ENCODE measurements around the gene SACM1L. TPM values are rescaled to one million over a fixed set of nuclear protein-coding genes. Genes with fewer than 3 reads are reported as not detected.

SACM1L gene
- total and polyA plus RNA-seq, 2 of the 8 experiments (the other 6 are each of a cell fraction or from before 2014, with no cell fraction given), result 20.1 to 61.0 TPM

GRCh38 chr3:45792516-45793172, 103.4 kb downstream of the SACM1L start:
- CTCF ChIA-PET (ENCODE audit: partially characterized antibody), result interaction anchor here (0.6 to 1.5 kb wide), 2 partner anchors 196 to 756 kb away, joined by 3 read pairs; no protein-coding TSS in a partner anchor

More at GRCh38 chr3:45792516-45793172, 103.4 kb downstream of the SACM1L start:
- Histone ChIP-seq H4K20me1 (replicated peaks in 1 of 2; ENCODE audit: control insufficient read depth in 1 of 2, insufficient read depth in 2 of 2, low read length in 2 of 2) (peaks cover 0 to 2% of the 10 kb centered on the region in 2 experiments), H2BK12ac (ENCODE audit: low read depth, low read length) (no peak overlapping the region), H3K27me3 (replicated peaks in 1 of 4; ENCODE audit: control insufficient read depth in 3 of 4, extremely low read depth in 1 of 4, insufficient read depth in 3 of 4, low read length in 3 of 4) (peaks cover 22 to 40% (median 35%) of the 10 kb centered on the region in 4 experiments), H3K23me2 (ENCODE audit: low read depth, low read length) (peaks cover 2% of the 10 kb centered on the region; the same call in 1 of the 2 replicates), H2BK20ac (ENCODE audit: low read length) (no peak overlapping the region), H2BK5ac (ENCODE audit: low read depth, low read length) (no peak overlapping the region), H3K4ac (replicated peaks; ENCODE audit: insufficient read length, low read depth, low read length) (no peak overlapping the region), H3K27ac (ENCODE audit: low read depth, low read length) (no peak overlapping the region), H2BK120ac (replicated peaks; ENCODE audit: low read depth, low read length) (no peak overlapping the region), H2BK15ac (ENCODE audit: low read length) (no peak overlapping the region), H3K36me3 (ENCODE audit: control insufficient read depth in 2 of 4, insufficient read depth in 4 of 4, low read length in 3 of 4) (no peaks in the 10 kb centered on the region), H4K8ac (ENCODE audit: extremely low read depth, insufficient read depth, low read length) (no peak overlapping the region), H3K4me3 (ENCODE audit: extremely low read depth in 1 of 4, insufficient read depth in 2 of 4, low read depth in 3 of 4, low read length in 4 of 4) (no peak overlapping the region), H3K4me2 (ENCODE audit: insufficient read depth in 1 of 2, low read depth in 2 of 2, low read length in 2 of 2) (no peak overlapping the region), H3K23ac (ENCODE audit: insufficient read length) (no peak overlapping the region), H3K9me3 (ENCODE audit: insufficient read depth in 2 of 2, low read depth in 1 of 2, low read length in 1 of 2) (0 out of 4 replicates have a peak, but pooled peaks cover 0 to 3% of the 10 kb centered on the region in 2 experiments), H4K91ac (replicated peaks; ENCODE audit: insufficient read length, low read length) (no peak overlapping the region), H3K9ac (replicated peaks in 1 of 4; ENCODE audit: extremely low read depth in 1 of 4, low read depth in 3 of 4, low read length in 3 of 4) (no peak overlapping the region), H2AFZ (ENCODE audit: low read length) (no peak overlapping the region), H2AK5ac (ENCODE audit: low read depth, low read length) (no peak overlapping the region), H3K79me1 (ENCODE audit: low read depth, low read length) (no peaks in the 10 kb centered on the region), H3K14ac (ENCODE audit: insufficient read length) (no peak overlapping the region), H4K5ac (ENCODE audit: insufficient read length, low read depth, low read length) (no peak overlapping the region), H3K56ac (replicated peaks; ENCODE audit: insufficient read length, low read depth, low read length) (no peak overlapping the region), H3K79me2 (ENCODE audit: control insufficient read depth in 1 of 2, insufficient read depth in 2 of 2, low read length in 2 of 2) (no peaks in the 10 kb centered on the region), H3K4me1 (replicated peaks in 1 of 4; ENCODE audit: control insufficient read depth in 3 of 4, insufficient read depth in 4 of 4, low read length in 3 of 4) (peaks cover 0 to 3% (median 0%) of the 10 kb centered on the region in 4 experiments; a peak in 2 of 7 replicates), H3K18ac (ENCODE audit: extremely low read depth, low read length) (no peak overlapping the region)
- FAIRE-seq (no peak), DNase-seq (ENCODE audit: low read depth in 1 of 2, low spot score in 2 of 2) (no peak)
- POLR2A ChIA-PET (ENCODE audit: partially characterized antibody), result no interaction called here
- TF ChIP-seq SIN3A (conservative IDR thresholded peaks at IDR 0.05 in 1 of 2, IDR thresholded peaks at IDR 0.05 in 1 of 2; ENCODE audit: low read depth in 1 of 2, low read length in 2 of 2), result no peak
- TF ChIP-seq SP1 (IDR thresholded peaks at IDR 0.05; ENCODE audit: low read depth, low read length), result no peak
- no peak for TF ChIP-seq TAF1 (IDR thresholded peaks at IDR 0.05; ENCODE audit: low read depth, low read length)
- TF ChIP-seq EZH2 (IDR thresholded peaks at IDR 0.05; ENCODE audit: low read depth, low read length, severe bottlenecking), result no peak
- no peak for TF ChIP-seq SUZ12 (IDR thresholded peaks at IDR 0.05; ENCODE audit: low read length)
- no peak for TF ChIP-seq POLR2A (IDR thresholded peaks at IDR 0.05; ENCODE audit: control extremely low read depth in 1 of 2, low read depth in 2 of 2, low read length in 2 of 2)
- TF ChIP-seq HDAC6 (IDR thresholded peaks at IDR 0.05; ENCODE audit: low read depth, low read length), result no peak
- no peak for TF ChIP-seq TAF7 (optimal IDR thresholded peaks at IDR 0.05; ENCODE audit: borderline replicate concordance, low read depth, low read length)
- TF ChIP-seq SIRT6 (IDR thresholded peaks at IDR 0.05; ENCODE audit: low read length), result no peak
- 89% methylated on average over 7 of the region's 7 CpGs; no CpG with 5 or more reads in 1 of the 2 experiments for WGBS, 2 experiments (ENCODE audit: extremely low coverage in 1 of 2, insufficient coverage in 1 of 2, insufficient read length in 1 of 2, insufficient replicate concordance in 2 of 2, low coverage in 1 of 2, low lambda C conversion rate in 2 of 2, missing lambda C conversion rate in 1 of 2)

All from H1 (cell line).